Fibroblast of villous mesenchyme (primary cell): ENCODE measurements around the gene DNM3. TPM values are rescaled to one million over a fixed set of nuclear protein-coding genes. Genes with fewer than 3 reads are reported as not detected.

Source experiments
- DNase-seq: peaks from one replicate; pipeline ENCODE4 v3.0.0-alpha.2; 2010; ENCODE audit warnings: low read depth
- H3K4me3 ChIP-seq: 2 replicates; pipeline ENCODE4 v1.5.1; 2011; ENCODE audit warnings: low read depth, mild to moderate bottlenecking, low read length
- total RNA-seq: library from RNA; depleted of rRNA; stranded (reverse); fragments of >200 nt; gene quantifications from 2 replicates; pipeline ENCODE4 v1.2.3, GENCODE V29; 2012
- TF ChIP-seq, protein P1 (sequence below): IDR thresholded peaks from 2 replicates; pipeline ENCODE4 v1.5.1; 2012; ENCODE audit warnings: low read depth, mild to moderate bottlenecking, low read length; ENCODE audit not compliant: insufficient read depth

DNM3 gene
- total RNA-seq, 1 donor = 2.2 TPM

DNA sequence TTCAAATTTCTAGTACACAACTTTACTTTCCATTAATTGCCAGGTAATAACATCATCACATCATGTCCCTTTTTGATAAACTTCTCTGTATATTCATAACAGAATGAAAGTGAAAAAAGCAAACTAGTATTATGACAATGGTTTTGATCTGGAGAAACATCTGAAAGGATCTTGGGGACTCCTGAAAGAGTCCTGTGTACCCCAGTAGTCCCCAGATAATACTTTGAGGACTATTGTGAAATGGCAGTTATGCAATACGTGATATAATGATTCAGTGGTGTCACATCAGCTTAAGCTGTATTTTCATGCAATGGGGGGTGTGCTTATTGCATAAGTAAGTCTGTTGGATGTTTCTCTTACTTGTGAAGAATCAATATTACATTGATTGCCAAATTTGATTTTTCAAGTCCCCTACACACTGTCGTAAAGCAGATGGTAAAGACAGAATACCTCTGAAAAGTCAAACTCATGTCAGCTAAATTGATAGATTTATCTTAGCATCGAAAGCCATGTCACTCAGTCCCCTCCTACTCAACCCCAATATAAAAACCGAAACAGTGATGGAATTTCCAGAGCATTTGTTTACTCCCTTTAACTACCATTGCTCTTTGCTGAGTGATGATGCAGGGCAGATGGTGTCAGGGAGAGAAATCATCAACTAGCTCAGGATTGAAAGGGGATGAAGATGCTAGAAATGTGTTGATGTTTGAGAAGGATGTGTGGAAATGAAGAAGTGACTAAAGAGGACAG lies 432.5 kb downstream of the DNM3 start:
- no peak overlapping the region for H3K4me3 ChIP-seq
- DNase-seq = peak; percentile 27
- TF ChIP-seq, protein P1, sequence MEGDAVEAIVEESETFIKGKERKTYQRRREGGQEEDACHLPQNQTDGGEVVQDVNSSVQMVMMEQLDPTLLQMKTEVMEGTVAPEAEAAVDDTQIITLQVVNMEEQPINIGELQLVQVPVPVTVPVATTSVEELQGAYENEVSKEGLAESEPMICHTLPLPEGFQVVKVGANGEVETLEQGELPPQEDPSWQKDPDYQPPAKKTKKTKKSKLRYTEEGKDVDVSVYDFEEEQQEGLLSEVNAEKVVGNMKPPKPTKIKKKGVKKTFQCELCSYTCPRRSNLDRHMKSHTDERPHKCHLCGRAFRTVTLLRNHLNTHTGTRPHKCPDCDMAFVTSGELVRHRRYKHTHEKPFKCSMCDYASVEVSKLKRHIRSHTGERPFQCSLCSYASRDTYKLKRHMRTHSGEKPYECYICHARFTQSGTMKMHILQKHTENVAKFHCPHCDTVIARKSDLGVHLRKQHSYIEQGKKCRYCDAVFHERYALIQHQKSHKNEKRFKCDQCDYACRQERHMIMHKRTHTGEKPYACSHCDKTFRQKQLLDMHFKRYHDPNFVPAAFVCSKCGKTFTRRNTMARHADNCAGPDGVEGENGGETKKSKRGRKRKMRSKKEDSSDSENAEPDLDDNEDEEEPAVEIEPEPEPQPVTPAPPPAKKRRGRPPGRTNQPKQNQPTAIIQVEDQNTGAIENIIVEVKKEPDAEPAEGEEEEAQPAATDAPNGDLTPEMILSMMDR = no peak

DNA sequence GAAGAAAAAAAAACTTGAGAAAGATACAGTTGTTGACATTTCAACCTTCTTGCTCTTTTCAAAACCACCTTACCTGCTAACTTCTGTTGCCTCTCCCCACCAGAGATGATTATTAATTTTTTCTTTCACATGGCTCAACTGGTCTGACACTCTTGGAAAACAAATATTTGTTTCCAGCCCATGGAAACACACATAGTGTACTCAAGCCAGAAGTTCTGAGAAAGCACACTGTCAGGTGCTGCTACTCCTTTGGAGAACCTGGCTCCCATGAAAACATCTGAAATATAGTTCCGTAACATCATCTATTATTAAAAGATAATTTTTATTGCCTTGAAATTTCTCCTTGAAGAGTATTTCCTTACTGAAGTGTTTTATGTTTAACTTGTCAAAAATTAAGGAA lies 434.2 kb downstream of the DNM3 start:
- DNase-seq = no peak
- H3K4me3 ChIP-seq = no peak overlapping the region
- TF ChIP-seq, protein P1 = no peak

DNA sequence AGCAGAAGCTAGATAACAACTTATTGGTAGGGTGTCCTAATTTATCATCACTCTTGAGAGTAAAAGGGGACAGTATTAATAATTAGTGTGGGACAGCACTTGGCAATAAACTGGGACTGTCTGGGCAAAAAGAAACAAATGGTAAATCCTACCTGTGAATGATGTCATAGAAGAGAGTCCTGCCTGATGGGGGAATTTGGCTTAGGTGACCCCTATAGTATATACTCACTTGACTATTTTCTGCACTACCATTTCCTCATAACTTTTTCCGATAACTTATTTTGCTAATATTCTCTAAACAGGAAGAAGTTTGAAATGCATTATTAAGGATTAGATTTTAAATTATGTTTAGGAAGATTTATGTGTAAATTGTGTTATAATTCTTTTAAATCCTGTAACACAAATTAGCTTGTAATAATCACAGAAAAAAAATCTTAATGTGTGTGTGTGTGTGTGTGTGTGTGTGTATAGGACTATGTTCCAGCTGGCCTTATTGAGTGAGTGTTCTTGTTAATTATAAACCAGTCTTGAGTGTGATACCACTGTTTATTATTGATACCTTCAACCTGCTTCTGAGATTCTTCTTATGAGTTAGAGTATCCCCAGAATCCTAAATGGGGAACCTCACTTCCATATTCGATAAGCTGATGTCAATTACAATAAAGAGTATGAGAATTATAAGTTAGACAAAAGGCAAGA lies 435.0 kb downstream of the DNM3 start:
- no peak for DNase-seq
- no peak overlapping the region for H3K4me3 ChIP-seq
- TF ChIP-seq, protein P1 = no peak

DNA sequence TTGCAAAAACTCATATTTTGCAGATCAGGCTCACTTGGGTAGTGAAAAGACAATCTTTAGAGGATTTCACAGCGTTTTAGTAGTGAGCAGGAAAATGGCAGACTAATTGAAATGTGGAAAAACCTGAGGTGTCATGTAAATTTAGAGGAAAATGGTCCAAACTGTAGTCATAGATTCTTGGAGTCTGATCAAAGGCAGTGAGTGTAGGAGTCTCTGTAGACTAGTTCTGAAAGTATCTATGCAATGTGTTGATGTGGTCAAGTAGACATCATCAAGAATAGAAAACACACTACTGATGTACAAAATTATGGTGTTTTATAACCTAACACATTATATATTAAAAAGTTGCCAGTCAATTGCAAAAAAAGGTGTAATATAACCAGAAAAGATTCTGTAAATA lies 436.0 kb downstream of the DNM3 start:
- DNase-seq = peak; percentile 38
- no peak overlapping the region for H3K4me3 ChIP-seq
- TF ChIP-seq, protein P1 = no peak

DNA sequence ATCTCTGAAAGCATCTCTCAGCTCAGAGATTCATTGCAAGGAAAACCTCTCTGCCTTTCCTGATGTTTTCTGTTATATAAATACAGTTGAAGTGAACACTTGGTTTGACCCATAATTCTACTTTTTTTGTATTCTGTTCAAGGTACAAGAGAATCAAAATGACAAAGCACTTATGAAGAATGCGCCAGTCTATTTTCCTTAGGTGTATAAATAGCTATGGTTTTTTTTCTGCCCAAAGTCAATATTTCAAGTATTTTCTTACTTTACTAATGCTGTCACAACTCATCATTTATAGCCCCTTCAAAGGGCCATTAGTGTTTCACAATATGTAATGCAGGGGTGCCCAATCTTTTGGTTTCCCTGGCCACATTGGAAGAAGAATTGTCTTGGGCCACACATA lies 436.7 kb downstream of the DNM3 start:
- H3K4me3 ChIP-seq = no peak overlapping the region
- TF ChIP-seq, protein P1 = no peak
- no peak for DNase-seq

DNA sequence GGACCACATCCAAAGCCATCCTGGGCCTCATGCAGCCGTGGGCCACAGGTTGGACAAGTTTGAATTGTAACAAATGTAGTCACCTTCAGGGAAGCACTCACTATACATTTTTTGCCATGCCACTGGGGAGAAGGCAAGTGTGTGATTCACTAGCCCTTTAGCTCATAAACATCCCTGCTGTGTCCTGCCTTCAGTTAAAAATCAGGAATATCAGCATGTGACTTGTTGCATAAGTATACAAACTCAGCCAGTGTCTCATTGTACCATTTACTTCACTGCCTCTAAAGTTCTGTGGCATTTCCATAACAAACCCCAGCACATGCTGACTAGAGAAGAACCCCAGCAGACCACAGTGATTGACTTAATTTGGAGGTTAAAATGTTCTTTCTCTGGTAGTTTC lies 437.2 kb downstream of the DNM3 start:
- TF ChIP-seq, protein P1 = no peak
- no peak overlapping the region for H3K4me3 ChIP-seq
- DNase-seq = peak; percentile 83
